HG02973 (cell line): Measurements from ENCODE around the gene ERN1.

Experiments used
- ATAC-seq: cut with Tn5 transposase; IDR thresholded peaks from one replicate; pipeline ENCODE4 v1.9.1; 2021; ENCODE audit warnings: moderate library complexity; ENCODE audit not compliant: unreplicated experiment

Gene ERN1

GRCh38 chr17:63991611-63992010, 138.3 kb downstream of the ERN1 start:
- ATAC-seq, result no peak

- ATAC-seq, result no peak
Measured at GRCh38 chr17:63989622-63990345, 140.2 kb downstream of the ERN1 start.
